Glomerular visceral epithelial cell (primary cell): ENCODE measurements around the gene PTH1R.

ENCODE experiments used
- DNase-seq: peaks from one replicate; pipeline ENCODE4 v3.0.0-alpha.2; 2016; ENCODE audit errors: extremely low spot score

Gene PTH1R

GRCh38 chr3:46946856-46947545 lies 69.5 kb downstream of the PTH1R start:
- peak; percentile 63 for DNase-seq

- no peak for DNase-seq
These were observed 70.0 kb downstream of the PTH1R start for GRCh38 chr3:46947546-46947901.

GRCh38 chr3:46947981-46948791 lies 70.7 kb downstream of the PTH1R start:
- DNase-seq: no peak

DNA sequence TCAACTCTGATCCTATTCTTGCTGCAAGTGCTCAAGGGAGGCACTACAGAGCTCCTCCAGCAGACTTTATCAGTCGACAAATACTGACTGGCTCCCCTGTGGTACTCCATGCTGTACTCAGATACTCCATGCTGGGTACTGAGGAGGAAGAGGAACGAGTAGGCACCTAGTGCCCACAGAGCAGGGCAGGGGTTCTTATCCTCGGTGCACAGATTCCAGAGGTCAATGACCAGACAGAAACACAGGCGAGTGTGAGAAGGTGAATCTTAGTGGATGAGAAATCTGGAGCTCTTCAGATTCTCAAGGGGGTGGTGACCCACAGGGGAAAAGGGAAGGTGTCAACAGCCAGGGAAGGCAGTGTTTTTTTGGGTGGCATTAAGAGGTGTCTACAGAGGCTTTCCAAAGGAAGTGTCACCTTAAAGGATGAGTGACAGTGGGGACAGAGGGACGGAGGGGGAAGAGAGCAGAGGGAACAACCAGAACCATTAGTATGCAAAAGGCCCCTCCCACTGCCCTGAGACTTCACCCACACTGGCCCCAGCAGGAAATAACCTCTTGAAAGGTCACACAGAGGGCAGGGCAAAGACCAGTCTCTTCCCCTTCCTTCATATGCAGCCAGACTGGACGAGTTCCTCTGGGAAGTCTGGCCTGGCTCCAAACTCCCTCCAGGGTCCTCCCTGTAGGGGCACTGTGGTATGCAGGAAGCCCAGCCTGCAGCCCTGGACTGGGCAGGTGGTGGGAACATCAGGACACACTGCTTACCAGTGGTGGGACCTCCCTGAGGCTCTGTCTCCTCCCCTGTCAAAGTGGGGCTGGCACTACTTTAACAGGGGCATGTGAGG lies 71.5 kb downstream of the PTH1R start:
- DNase-seq: no peak

DNA sequence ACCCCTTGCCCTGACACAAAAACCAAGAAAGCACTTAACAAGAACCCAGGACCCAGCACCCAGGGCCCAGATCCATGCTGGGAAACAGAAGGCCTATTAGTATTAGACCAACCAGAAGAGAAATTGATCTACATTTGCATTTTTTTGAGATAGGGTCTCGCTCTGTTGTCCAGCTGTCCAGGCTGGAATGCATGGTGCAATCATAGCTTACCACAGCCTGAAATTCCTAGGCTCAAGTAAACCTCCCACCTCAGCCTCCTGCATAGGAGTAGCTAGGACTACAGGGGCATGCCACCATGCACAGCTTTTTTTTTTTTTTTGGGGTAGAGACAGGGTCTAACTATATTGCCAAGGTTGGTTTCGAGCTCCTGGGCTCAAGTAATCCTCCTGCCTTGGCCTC lies 72.7 kb downstream of the PTH1R start:
- DNase-seq: no peak

- DNase-seq: no peak
These were observed 73.2 kb downstream of the PTH1R start for GRCh38 chr3:46950650-46951241.

DNA sequence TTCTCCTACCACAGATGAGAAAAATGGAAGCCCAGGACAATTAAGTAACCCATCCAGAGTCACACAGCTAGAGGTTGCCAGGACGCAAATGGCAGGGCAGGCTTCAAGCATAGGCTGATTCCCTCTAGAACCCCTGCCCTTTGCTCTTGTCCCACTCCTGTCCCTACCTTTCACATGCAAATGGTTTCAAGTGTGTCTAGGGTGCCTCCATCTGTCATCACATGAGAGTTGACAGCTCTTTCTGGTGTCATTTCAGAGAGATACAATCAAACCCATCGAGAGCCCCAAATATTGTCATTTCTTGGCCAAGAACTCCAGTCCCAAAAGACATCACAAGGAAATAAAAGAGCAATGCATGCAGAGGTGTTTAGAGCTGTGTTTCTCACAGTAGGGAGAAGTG lies 75.3 kb downstream of the PTH1R start:
- DNase-seq: no peak
